ENCODE data around the gene MRPL24. TPM values are rescaled to one million over a fixed set of nuclear protein-coding genes. Genes with fewer than 3 reads are reported as not detected.

Gene MRPL24
- total and polyA plus RNA-seq, 9 of the 15 experiments (the other 6 are each of a cell fraction or from before 2014, with no cell fraction given), result 74.3 to 267 (median 113) TPM

DNA sequence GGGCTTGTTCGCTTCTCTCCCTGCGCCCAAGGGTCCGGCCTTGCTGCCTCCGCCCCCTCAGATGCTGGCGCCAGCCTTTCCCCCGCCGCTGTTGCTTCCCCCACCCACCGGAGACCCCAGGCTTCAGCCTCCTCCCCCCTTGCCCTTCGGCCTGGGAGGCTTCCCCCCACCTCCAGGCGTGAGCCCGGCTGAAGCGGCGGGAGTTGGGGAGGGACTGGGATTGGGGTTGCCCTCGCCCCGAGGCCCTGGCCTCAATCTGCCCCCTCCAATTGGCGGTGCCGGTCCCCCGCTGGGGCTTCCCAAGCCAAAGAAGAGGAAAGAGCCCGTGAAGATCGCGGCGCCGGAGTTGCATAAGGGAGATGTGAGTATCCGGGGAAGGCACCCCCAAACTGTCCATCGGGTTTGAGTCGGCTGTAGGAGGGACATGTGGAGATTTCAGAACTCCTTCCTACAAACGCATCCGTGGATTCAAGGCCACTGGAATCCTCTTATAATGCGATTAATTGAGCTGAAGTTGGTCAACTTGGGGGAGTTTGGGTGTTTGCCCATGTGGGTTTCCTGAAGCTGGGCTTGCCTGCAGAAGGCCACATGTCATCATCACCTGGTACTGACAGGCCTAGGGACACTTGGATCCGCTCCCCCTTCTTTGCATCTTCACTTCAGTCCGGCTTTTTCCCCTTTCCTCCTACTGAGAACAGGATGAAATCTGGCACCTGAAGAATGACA, 27.2 kb upstream of the MRPL24 start (continued):
- TF ChIP-seq, protein P1, sequence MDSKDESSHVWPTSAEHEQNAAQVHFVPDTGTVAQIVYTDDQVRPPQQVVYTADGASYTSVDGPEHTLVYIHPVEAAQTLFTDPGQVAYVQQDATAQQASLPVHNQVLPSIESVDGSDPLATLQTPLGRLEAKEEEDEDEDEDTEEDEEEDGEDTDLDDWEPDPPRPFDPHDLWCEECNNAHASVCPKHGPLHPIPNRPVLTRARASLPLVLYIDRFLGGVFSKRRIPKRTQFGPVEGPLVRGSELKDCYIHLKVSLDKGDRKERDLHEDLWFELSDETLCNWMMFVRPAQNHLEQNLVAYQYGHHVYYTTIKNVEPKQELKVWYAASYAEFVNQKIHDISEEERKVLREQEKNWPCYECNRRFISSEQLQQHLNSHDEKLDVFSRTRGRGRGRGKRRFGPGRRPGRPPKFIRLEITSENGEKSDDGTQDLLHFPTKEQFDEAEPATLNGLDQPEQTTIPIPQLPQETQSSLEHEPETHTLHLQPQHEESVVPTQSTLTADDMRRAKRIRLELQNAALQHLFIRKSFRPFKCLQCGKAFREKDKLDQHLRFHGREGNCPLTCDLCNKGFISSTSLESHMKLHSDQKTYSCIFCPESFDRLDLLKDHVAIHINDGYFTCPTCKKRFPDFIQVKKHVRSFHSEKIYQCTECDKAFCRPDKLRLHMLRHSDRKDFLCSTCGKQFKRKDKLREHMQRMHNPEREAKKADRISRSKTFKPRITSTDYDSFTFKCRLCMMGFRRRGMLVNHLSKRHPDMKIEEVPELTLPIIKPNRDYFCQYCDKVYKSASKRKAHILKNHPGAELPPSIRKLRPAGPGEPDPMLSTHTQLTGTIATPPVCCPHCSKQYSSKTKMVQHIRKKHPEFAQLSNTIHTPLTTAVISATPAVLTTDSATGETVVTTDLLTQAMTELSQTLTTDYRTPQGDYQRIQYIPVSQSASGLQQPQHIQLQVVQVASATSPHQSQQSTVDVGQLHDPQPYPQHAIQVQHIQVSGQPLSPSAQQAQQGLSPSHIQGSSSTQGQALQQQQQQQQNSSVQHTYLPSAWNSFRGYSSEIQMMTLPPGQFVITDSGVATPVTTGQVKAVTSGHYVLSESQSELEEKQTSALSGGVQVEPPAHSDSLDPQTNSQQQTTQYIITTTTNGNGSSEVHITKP (IDR thresholded peaks at IDR 0.05; ENCODE audit: partially characterized antibody), result peak; percentile 76
- no peak for TF ChIP-seq ZNF121 (CRISPR knock-in tag; conservative IDR thresholded peaks at IDR 0.05)
- peak; percentile 65 for TF ChIP-seq RBFOX2 (IDR thresholded peaks at IDR 0.05; ENCODE audit: low read depth, low read length)
- TF ChIP-seq TBP (optimal IDR thresholded peaks at IDR 0.05; ENCODE audit: low read depth, low read length), result no peak
- peak; percentile 64 to 95; a peak in 2 of 4 replicates for TF ChIP-seq SIN3A (IDR thresholded peaks at IDR 0.05; ENCODE audit: borderline replicate concordance in 2 of 2, control insufficient read depth in 1 of 2, low read depth in 2 of 2, low read length in 2 of 2)
- TF ChIP-seq, protein P2, sequence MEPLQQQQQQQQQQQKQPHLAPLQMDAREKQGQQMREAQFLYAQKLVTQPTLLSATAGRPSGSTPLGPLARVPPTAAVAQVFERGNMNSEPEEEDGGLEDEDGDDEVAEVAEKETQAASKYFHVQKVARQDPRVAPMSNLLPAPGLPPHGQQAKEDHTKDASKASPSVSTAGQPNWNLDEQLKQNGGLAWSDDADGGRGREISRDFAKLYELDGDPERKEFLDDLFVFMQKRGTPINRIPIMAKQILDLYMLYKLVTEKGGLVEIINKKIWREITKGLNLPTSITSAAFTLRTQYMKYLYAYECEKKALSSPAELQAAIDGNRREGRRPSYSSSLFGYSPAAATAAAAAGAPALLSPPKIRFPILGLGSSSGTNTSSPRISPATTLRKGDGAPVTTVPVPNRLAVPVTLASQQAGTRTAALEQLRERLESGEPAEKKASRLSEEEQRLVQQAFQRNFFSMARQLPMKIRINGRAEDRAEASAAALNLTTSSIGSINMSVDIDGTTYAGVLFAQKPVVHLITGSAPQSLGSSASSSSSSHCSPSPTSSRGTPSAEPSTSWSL (CRISPR knock-in tag; IDR thresholded peaks at IDR 0.05; ENCODE audit: borderline replicate concordance), result no peak
- peak; percentile 31 for TF ChIP-seq MXI1 (IDR thresholded peaks at IDR 0.05; ENCODE audit: low read depth, low read length)
- 0 out of 2 replicates have a peak, but pooled peaks have one; percentile 40 for TF ChIP-seq TGIF2 (CRISPR knock-in tag; IDR thresholded peaks at IDR 0.05)
- TF ChIP-seq, protein P3, sequence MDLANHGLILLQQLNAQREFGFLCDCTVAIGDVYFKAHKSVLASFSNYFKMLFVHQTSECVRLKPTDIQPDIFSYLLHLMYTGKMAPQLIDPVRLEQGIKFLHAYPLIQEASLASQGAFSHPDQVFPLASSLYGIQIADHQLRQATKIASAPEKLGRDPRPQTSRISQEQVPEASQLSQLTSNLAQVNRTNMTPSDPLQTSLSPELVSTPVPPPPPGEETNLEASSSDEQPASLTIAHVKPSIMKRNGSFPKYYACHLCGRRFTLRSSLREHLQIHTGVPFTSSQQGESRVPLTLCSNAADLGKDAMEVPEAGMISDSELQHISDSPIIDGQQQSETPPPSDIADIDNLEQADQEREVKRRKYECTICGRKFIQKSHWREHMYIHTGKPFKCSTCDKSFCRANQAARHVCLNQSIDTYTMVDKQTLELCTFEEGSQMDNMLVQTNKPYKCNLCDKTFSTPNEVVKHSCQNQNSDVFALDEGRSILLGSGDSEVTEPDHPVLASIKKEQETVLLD (IDR thresholded peaks at IDR 0.05), result no peak
- TF ChIP-seq, protein P4, sequence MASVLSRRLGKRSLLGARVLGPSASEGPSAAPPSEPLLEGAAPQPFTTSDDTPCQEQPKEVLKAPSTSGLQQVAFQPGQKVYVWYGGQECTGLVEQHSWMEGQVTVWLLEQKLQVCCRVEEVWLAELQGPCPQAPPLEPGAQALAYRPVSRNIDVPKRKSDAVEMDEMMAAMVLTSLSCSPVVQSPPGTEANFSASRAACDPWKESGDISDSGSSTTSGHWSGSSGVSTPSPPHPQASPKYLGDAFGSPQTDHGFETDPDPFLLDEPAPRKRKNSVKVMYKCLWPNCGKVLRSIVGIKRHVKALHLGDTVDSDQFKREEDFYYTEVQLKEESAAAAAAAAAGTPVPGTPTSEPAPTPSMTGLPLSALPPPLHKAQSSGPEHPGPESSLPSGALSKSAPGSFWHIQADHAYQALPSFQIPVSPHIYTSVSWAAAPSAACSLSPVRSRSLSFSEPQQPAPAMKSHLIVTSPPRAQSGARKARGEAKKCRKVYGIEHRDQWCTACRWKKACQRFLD (CRISPR knock-in tag; IDR thresholded peaks at IDR 0.05), result 0 out of 2 replicates have a peak, but pooled peaks have one; percentile 38
- no peak for TF ChIP-seq CREB1 (IDR thresholded peaks at IDR 0.05)
- 0 out of 2 replicates have a peak, but pooled peaks have one; percentile 27 for TF ChIP-seq CREB1 (CRISPR knock-in tag; IDR thresholded peaks at IDR 0.05)
- no peak for TF ChIP-seq ZNF253 (CRISPR knock-in tag; conservative IDR thresholded peaks at IDR 0.05)
- 0 out of 2 replicates have a peak, but pooled peaks have one; percentile 31 for TF ChIP-seq SUPT5H (IDR thresholded peaks at IDR 0.05)
- peak; percentile 35 for TF ChIP-seq RBBP5 (IDR thresholded peaks at IDR 0.05; ENCODE audit: borderline replicate concordance, insufficient read depth, low read length, poor library complexity, severe bottlenecking)
- peak; percentile 56 for TF ChIP-seq EGR1 (conservative IDR thresholded peaks at IDR 0.05)
- peak; percentile 9 for TF ChIP-seq PCBP1 (IDR thresholded peaks at IDR 0.05; ENCODE audit: low read depth, low read length, poor library complexity, severe bottlenecking)
- TF ChIP-seq, protein P5, sequence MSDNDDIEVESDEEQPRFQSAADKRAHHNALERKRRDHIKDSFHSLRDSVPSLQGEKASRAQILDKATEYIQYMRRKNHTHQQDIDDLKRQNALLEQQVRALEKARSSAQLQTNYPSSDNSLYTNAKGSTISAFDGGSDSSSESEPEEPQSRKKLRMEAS (CRISPR knock-in tag; IDR thresholded peaks at IDR 0.05), result peak; percentile 61; the same call in 1 of the 2 replicates
- TF ChIP-seq ZBED1 (IDR thresholded peaks at IDR 0.05), result no peak
